Mesothelial cell of epicardium (in vitro differentiated cells): Measurements from ENCODE around the gene BLOC1S4. TPM values are rescaled to one million over a fixed set of nuclear protein-coding genes. Genes with fewer than 3 reads are reported as not detected.
A peak's percentile ranks its signal among the peaks of the same experiment; 100 is the strongest.

Experiments
- DNase-seq, 2 experiments: peaks; one replicate each; pipeline ENCODE4 v3.0.0; 2021; ENCODE audit warnings: low spot score in 2 of 2; ENCODE audit not compliant: unreplicated experiment in 2 of 2
- H3K27ac Mint-ChIP-seq: 2 replicates; pipeline ENCODE4 v1.8.0; 2021; ENCODE audit warnings: mixed read lengths
- H3K27me3 Mint-ChIP-seq: 2 replicates; pipeline ENCODE4 v1.8.0; 2021; ENCODE audit warnings: low read depth, mixed read lengths
- H3K36me3 Mint-ChIP-seq: 2 replicates; pipeline ENCODE4 v1.8.0; 2021; ENCODE audit warnings: mixed read lengths
- H3K4me1 Mint-ChIP-seq: 2 replicates; pipeline ENCODE4 v1.8.0; 2021; ENCODE audit warnings: mixed read lengths
- H3K4me3 Mint-ChIP-seq: 2 replicates; pipeline ENCODE4 v1.8.0; 2021; ENCODE audit warnings: mild to moderate bottlenecking, moderate library complexity, mixed read lengths
- H3K9me3 Mint-ChIP-seq: 2 replicates; pipeline ENCODE4 v1.8.0; 2021; ENCODE audit warnings: mixed read lengths
- total RNA-seq: library from RNA; stranded (reverse); gene quantifications from 3 replicates; pipeline ENCODE4 v1.2.1, GENCODE V29; 2021
- TF ChIP-seq, protein P1 (sequence below): fragments of 200-600 bp; sonication (generic); IDR thresholded peaks from one replicate; pipeline ENCODE4 v1.5.0; 2021; ENCODE audit warnings: antibody characterized with exemption; ENCODE audit not compliant: unreplicated experiment

BLOC1S4 gene
- total RNA-seq, 1 donor from 2014 or later, result 18.0 TPM

DNA sequence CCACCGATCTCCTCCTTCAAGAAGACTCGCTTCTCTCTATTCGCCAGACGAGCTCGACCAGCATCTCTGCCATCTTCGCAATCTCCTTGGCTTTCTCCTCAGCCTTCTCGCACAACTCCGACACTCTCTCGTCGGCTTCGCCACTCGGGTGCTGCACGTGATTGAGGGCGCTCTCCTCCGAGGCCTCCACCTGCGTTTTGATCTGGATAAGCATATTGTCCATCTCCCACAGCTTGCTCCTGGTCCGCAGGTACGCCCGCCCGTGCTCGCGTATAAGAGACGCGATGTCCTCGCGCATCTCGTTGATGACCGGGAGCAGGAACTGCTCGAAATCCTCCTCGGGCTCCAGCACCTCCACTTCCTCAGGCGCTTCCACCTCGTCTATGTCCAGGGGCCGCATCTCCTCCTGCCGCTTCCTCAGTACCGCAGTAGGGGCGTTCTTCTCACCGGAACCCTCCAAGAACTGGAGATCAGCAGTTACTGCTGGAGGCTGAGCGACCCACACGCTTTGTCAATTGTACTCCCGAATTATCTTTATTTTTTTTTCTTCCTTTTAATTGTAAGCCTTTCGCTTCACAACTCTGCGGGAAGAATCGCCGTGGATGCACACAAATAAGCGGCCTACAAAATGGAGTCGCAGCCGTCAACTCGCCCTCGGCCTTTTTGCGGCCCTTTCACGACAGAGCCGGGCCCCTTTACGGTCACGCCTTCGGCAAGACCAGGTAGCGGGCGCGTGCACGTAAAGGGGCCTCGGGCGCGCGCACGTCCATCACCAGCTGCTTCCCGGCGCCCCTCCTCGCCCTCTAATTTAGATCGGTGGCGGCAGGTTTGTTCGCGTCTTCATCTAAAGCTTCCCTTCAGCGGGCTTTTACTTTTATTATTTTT is 6.5 kb upstream of the BLOC1S4 start, which contains the start of gene MRFAP1L1:
MRFAP1L1 (minus strand) TSS at position 636 of the 885 bp plus-strand sequence; CDS start at position 400, 236 bp downstream.
- peak within 1 kb of the TSS; percentile 99 for H3K27ac Mint-ChIP-seq
- DNase-seq, result peak; percentile 93 to 94
- peaks cover 31% of the 10 kb centered on the region for H3K4me1 Mint-ChIP-seq
- H3K36me3 Mint-ChIP-seq, result peaks cover 38% of the 10 kb centered on the region
- peaks cover 17% of the 10 kb centered on the region for H3K9me3 Mint-ChIP-seq
- peak within 1 kb of the TSS; percentile 96 for H3K4me3 Mint-ChIP-seq
- H3K27me3 Mint-ChIP-seq, result peaks cover 6% of the 10 kb centered on the region
- TF ChIP-seq, protein P1, sequence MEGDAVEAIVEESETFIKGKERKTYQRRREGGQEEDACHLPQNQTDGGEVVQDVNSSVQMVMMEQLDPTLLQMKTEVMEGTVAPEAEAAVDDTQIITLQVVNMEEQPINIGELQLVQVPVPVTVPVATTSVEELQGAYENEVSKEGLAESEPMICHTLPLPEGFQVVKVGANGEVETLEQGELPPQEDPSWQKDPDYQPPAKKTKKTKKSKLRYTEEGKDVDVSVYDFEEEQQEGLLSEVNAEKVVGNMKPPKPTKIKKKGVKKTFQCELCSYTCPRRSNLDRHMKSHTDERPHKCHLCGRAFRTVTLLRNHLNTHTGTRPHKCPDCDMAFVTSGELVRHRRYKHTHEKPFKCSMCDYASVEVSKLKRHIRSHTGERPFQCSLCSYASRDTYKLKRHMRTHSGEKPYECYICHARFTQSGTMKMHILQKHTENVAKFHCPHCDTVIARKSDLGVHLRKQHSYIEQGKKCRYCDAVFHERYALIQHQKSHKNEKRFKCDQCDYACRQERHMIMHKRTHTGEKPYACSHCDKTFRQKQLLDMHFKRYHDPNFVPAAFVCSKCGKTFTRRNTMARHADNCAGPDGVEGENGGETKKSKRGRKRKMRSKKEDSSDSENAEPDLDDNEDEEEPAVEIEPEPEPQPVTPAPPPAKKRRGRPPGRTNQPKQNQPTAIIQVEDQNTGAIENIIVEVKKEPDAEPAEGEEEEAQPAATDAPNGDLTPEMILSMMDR, result no peak

DNA sequence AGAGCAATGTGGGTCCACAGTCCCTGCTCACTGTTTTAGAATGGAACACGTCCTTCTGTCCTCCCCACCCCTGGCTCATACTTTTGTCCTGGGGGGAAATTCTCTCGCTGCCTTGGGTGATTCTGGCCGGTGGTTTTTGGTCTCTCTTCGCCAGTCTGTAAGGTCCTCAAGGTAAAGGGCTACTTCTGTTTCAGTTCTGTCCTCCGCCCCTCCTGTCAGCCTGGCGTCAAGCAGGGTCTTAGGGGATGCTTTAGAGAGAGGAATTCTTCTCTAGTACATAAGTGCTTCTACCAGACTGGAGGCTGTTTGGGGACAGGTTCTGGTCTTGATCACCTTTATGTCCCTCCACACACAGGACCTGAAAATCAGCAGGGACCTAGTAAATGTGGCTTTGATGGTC is 5.7 kb upstream of the BLOC1S4 start:
- H3K9me3 Mint-ChIP-seq, result peaks cover 9% of the 10 kb centered on the region
- TF ChIP-seq, protein P1, result no peak
- peak overlapping the region; percentile 99 for H3K27ac Mint-ChIP-seq
- H3K36me3 Mint-ChIP-seq, result peaks cover 30% of the 10 kb centered on the region
- no peak for DNase-seq
- H3K4me3 Mint-ChIP-seq, result peak overlapping the region; percentile 96
- H3K27me3 Mint-ChIP-seq, result peaks cover 6% of the 10 kb centered on the region
- H3K4me1 Mint-ChIP-seq, result peaks cover 31% of the 10 kb centered on the region

DNA sequence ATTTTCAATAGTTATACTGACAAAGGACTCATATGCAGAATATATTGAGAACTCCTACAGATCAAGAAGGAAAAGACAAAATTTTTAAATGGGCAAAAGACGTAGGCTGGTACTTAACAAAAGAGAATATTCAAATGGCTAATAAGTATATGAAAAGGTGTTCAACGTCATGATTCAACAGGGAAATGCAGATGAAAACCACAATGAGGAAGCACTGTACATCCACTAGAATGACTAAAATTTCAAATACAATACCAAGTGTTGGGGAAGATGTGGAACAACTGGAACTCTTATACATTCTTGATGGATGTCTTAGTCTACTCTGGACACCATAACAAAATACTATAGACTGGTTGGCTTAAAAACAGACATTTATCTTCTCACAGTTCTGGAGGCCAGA is 5.0 kb upstream of the BLOC1S4 start:
- H3K9me3 Mint-ChIP-seq, result peaks cover 4% of the 10 kb centered on the region
- peaks cover 22% of the 10 kb centered on the region for H3K36me3 Mint-ChIP-seq
- peaks cover 35% of the 10 kb centered on the region for H3K4me1 Mint-ChIP-seq
- H3K4me3 Mint-ChIP-seq, result no peak overlapping the region
- TF ChIP-seq, protein P1, result no peak
- no peak for DNase-seq
- no peak overlapping the region for H3K27ac Mint-ChIP-seq
- peaks cover 6% of the 10 kb centered on the region for H3K27me3 Mint-ChIP-seq

DNA sequence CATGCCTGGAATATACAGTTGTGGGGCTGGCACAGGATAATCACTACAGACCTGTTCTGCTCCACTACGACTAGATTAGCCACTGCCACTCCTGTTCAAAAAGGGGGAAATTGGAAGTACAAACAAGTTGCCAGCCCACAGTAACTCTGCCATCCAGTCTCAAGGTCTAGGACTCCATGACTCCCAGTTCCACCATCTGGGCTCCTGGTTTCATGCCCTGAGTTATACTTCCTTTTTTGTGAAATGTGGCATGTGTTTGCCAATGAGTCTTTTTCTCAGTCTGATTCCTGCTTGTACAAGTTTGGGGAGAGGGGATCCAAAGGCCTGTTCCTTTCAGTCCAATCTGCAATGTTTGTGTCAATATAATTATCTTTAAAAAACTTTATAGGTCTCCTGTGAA is 1.0 kb upstream of the BLOC1S4 start:
- DNase-seq, result no peak
- peak overlapping the region; percentile 31 for H3K4me3 Mint-ChIP-seq
- H3K27ac Mint-ChIP-seq, result no peak overlapping the region
- H3K4me1 Mint-ChIP-seq, result peaks cover 25% of the 10 kb centered on the region
- H3K27me3 Mint-ChIP-seq, result peaks cover 6% of the 10 kb centered on the region
- no peaks in the 10 kb centered on the region for H3K9me3 Mint-ChIP-seq
- TF ChIP-seq, protein P1, result no peak
- H3K36me3 Mint-ChIP-seq, result no peaks in the 10 kb centered on the region

DNA sequence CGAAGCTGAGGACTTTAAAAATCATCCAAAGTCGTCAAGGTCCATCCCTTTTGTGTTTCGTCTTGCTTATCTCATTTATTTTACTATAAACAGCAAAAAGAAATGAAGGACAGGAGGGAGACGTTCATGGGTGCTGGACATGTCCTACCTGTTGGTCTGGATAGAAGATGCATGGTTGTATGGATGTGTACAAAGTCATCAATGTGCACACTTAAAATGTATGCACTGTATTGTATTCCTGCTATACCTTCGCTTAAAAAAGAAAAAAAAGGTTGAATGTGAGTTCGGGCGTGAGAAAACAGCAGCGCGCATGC is 313 bp upstream of the BLOC1S4 start:
- TF ChIP-seq, protein P1, result no peak
- Mint-ChIP-seq H3K27me3 (peaks cover 6% of the 10 kb centered on the region), H3K4me3 (peak overlapping the region; percentile 92), H3K36me3 (no peaks in the 10 kb centered on the region), H3K4me1 (peaks cover 28% of the 10 kb centered on the region), H3K9me3 (no peaks in the 10 kb centered on the region), H3K27ac (peak overlapping the region; percentile 97)
- no peak for DNase-seq
